ENCODE results near the gene RERE. TPM values are rescaled to one million over a fixed set of nuclear protein-coding genes. Genes with fewer than 3 reads are reported as not detected.

Gene RERE
- total RNA-seq, 1 experiment from 2014 or later: 161 TPM

DNA sequence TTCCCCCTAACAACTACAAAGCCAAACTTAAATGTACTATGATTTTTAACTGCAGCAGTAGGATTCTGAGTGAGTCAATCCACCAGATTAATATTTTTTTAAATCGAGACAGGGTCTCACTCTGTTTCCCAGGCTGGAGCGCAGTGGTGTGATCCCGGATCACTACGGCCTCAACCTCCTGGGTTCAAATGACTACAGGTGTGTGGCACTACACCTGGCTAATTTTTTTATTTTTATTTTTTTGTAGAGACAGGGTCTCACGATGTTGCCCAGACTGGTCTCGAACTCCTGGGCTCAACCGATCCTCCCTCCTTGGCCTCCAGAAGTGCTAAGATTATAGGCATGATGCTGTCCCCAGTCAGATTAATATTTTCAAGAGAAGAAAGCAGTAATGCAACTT lies 411.4 kb downstream of the RERE start:
- ATAC-seq: no peak
- TF ChIP-seq ZNF263 (CRISPR knock-in tag; IDR thresholded peaks at IDR 0.05; ENCODE audit: low read depth): no peak
- TF ChIP-seq, protein P1, sequence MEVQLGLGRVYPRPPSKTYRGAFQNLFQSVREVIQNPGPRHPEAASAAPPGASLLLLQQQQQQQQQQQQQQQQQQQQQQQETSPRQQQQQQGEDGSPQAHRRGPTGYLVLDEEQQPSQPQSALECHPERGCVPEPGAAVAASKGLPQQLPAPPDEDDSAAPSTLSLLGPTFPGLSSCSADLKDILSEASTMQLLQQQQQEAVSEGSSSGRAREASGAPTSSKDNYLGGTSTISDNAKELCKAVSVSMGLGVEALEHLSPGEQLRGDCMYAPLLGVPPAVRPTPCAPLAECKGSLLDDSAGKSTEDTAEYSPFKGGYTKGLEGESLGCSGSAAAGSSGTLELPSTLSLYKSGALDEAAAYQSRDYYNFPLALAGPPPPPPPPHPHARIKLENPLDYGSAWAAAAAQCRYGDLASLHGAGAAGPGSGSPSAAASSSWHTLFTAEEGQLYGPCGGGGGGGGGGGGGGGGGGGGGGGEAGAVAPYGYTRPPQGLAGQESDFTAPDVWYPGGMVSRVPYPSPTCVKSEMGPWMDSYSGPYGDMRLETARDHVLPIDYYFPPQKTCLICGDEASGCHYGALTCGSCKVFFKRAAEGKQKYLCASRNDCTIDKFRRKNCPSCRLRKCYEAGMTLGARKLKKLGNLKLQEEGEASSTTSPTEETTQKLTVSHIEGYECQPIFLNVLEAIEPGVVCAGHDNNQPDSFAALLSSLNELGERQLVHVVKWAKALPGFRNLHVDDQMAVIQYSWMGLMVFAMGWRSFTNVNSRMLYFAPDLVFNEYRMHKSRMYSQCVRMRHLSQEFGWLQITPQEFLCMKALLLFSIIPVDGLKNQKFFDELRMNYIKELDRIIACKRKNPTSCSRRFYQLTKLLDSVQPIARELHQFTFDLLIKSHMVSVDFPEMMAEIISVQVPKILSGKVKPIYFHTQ (CRISPR knock-in tag; IDR thresholded peaks at IDR 0.05): no peak
- TF ChIP-seq ZNF232 (CRISPR knock-in tag; IDR thresholded peaks at IDR 0.05): no peak
- no peak for TF ChIP-seq GTF2I (CRISPR knock-in tag; conservative IDR thresholded peaks at IDR 0.05)
- no peak for TF ChIP-seq ZNF416 (CRISPR knock-in tag; IDR thresholded peaks at IDR 0.05)
- TF ChIP-seq SOX15 (CRISPR knock-in tag; IDR thresholded peaks at IDR 0.05): no peak
- no peak for TF ChIP-seq ZNF121 (CRISPR knock-in tag; IDR thresholded peaks at IDR 0.05)
- TF ChIP-seq ZNF219 (CRISPR knock-in tag; IDR thresholded peaks at IDR 0.05; ENCODE audit: borderline replicate concordance): no peak
- TF ChIP-seq, protein P2, sequence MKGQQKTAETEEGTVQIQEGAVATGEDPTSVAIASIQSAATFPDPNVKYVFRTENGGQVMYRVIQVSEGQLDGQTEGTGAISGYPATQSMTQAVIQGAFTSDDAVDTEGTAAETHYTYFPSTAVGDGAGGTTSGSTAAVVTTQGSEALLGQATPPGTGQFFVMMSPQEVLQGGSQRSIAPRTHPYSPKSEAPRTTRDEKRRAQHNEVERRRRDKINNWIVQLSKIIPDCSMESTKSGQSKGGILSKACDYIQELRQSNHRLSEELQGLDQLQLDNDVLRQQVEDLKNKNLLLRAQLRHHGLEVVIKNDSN (CRISPR knock-in tag; IDR thresholded peaks at IDR 0.05): no peak
- no peak for TF ChIP-seq EMX1 (CRISPR knock-in tag; IDR thresholded peaks at IDR 0.05)
- no peak for TF ChIP-seq OVOL2 (CRISPR knock-in tag; IDR thresholded peaks at IDR 0.05; ENCODE audit: borderline replicate concordance)
- Mint-ChIP-seq H3K36me3 (peaks cover 20% of the 10 kb centered on the region), H3K4me3 (no peak overlapping the region), H3K27me3 (ENCODE audit: low read depth) (no peaks in the 10 kb centered on the region), H3K27ac (peak overlapping the region; percentile 70; the same call in 1 of the 2 replicates), H3K9me3 (no peaks in the 10 kb centered on the region; the same call in 1 of the 2 replicates), H3K4me1 (peaks cover 56% of the 10 kb centered on the region)
- POLR2A ChIA-PET: no interaction called here
- no peak for DNase-seq (ENCODE audit: low spot score)
- CTCF ChIA-PET: no interaction called here

DNA sequence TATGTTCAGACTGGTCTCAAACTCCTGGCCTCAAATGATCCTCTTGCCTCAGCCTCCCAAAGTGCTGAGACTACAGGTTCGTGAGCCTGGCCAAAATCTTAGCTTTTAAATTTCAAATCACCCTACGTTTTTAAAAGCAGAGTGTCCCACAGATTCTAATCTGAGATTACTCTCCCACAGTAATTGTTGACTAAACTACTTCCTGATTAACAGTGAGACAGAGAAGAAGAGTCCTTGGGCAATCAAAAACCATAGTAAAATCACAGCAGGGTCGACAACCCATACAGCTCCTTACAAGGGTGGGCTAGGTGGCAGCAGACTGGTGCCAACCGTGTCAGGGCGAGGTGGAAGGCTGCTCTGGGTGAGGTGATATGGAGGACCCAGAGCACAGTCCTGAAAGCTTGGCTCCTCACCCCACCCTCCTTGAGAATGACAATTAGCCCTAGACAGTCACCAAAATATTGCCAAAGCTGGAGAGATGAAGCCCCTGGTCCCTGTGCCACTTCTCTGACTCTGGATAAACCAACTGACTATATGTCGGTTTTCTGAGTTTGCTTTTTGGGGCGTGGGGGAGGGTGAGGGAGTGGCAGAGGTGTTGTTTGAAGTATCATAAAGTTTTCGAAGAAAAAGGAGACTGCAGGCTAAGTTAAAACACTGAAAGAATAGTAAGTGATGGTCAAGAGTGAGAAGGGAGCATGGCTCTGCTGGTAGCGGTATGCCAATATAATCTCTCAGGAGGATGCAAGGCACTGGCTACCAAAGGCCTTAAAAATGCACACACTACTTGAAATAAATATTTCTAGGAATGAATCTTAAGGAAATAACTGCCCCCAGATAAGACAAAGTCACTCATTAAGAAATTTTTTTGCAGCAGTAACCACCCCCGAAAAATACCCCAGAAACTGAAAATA lies 412.7 kb downstream of the RERE start:
- H3K4me1 Mint-ChIP-seq: peaks cover 43% of the 10 kb centered on the region
- no peaks in the 10 kb centered on the region for H3K27me3 Mint-ChIP-seq (ENCODE audit: low read depth)
- DNase-seq (ENCODE audit: low spot score) (no peak), ATAC-seq (no peak)
- H3K36me3 Mint-ChIP-seq: peaks cover 20% of the 10 kb centered on the region
- POLR2A ChIA-PET: no interaction called here
- H3K9me3 Mint-ChIP-seq: no peaks in the 10 kb centered on the region; the same call in 1 of the 2 replicates
- no peak overlapping the region for H3K4me3 Mint-ChIP-seq
- CTCF ChIA-PET: interaction anchor here (1.3 kb wide), 1 partner anchor 32 kb away, joined by 4 read pairs; no protein-coding TSS in a partner anchor
- peak overlapping the region; percentile 54 for H3K27ac Mint-ChIP-seq
- TF ChIP-seq JUN (CRISPR knock-in tag; IDR thresholded peaks at IDR 0.05): no peak
- no peak for TF ChIP-seq SOX15 (CRISPR knock-in tag; IDR thresholded peaks at IDR 0.05)
- no peak for TF ChIP-seq NFATC4 (CRISPR knock-in tag; IDR thresholded peaks at IDR 0.05)
- TF ChIP-seq SMAD4 (CRISPR knock-in tag; IDR thresholded peaks at IDR 0.05): no peak
- TF ChIP-seq JAZF1 (CRISPR knock-in tag; IDR thresholded peaks at IDR 0.05): no peak
- no peak for TF ChIP-seq ZNF396 (CRISPR knock-in tag; IDR thresholded peaks at IDR 0.05; ENCODE audit: borderline replicate concordance)
- TF ChIP-seq, protein P3, sequence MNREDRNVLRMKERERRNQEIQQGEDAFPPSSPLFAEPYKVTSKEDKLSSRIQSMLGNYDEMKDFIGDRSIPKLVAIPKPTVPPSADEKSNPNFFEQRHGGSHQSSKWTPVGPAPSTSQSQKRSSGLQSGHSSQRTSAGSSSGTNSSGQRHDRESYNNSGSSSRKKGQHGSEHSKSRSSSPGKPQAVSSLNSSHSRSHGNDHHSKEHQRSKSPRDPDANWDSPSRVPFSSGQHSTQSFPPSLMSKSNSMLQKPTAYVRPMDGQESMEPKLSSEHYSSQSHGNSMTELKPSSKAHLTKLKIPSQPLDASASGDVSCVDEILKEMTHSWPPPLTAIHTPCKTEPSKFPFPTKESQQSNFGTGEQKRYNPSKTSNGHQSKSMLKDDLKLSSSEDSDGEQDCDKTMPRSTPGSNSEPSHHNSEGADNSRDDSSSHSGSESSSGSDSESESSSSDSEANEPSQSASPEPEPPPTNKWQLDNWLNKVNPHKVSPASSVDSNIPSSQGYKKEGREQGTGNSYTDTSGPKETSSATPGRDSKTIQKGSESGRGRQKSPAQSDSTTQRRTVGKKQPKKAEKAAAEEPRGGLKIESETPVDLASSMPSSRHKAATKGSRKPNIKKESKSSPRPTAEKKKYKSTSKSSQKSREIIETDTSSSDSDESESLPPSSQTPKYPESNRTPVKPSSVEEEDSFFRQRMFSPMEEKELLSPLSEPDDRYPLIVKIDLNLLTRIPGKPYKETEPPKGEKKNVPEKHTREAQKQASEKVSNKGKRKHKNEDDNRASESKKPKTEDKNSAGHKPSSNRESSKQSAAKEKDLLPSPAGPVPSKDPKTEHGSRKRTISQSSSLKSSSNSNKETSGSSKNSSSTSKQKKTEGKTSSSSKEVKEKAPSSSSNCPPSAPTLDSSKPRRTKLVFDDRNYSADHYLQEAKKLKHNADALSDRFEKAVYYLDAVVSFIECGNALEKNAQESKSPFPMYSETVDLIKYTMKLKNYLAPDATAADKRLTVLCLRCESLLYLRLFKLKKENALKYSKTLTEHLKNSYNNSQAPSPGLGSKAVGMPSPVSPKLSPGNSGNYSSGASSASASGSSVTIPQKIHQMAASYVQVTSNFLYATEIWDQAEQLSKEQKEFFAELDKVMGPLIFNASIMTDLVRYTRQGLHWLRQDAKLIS (CRISPR knock-in tag; IDR thresholded peaks at IDR 0.05; ENCODE audit: borderline replicate concordance): no peak
- TF ChIP-seq, protein P4, sequence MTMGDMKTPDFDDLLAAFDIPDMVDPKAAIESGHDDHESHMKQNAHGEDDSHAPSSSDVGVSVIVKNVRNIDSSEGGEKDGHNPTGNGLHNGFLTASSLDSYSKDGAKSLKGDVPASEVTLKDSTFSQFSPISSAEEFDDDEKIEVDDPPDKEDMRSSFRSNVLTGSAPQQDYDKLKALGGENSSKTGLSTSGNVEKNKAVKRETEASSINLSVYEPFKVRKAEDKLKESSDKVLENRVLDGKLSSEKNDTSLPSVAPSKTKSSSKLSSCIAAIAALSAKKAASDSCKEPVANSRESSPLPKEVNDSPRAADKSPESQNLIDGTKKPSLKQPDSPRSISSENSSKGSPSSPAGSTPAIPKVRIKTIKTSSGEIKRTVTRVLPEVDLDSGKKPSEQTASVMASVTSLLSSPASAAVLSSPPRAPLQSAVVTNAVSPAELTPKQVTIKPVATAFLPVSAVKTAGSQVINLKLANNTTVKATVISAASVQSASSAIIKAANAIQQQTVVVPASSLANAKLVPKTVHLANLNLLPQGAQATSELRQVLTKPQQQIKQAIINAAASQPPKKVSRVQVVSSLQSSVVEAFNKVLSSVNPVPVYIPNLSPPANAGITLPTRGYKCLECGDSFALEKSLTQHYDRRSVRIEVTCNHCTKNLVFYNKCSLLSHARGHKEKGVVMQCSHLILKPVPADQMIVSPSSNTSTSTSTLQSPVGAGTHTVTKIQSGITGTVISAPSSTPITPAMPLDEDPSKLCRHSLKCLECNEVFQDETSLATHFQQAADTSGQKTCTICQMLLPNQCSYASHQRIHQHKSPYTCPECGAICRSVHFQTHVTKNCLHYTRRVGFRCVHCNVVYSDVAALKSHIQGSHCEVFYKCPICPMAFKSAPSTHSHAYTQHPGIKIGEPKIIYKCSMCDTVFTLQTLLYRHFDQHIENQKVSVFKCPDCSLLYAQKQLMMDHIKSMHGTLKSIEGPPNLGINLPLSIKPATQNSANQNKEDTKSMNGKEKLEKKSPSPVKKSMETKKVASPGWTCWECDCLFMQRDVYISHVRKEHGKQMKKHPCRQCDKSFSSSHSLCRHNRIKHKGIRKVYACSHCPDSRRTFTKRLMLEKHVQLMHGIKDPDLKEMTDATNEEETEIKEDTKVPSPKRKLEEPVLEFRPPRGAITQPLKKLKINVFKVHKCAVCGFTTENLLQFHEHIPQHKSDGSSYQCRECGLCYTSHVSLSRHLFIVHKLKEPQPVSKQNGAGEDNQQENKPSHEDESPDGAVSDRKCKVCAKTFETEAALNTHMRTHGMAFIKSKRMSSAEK (CRISPR knock-in tag; IDR thresholded peaks at IDR 0.05; ENCODE audit: borderline replicate concordance): no peak
- TF ChIP-seq ZBTB21 (CRISPR knock-in tag; IDR thresholded peaks at IDR 0.05; ENCODE audit: borderline replicate concordance): no peak
- no peak for TF ChIP-seq MYBL2 (CRISPR knock-in tag; IDR thresholded peaks at IDR 0.05)
- TF ChIP-seq, protein P2 (CRISPR knock-in tag; IDR thresholded peaks at IDR 0.05): no peak
- no peak for TF ChIP-seq KAT7 (CRISPR knock-in tag; IDR thresholded peaks at IDR 0.05; ENCODE audit: borderline replicate concordance)
- TF ChIP-seq, protein P5, sequence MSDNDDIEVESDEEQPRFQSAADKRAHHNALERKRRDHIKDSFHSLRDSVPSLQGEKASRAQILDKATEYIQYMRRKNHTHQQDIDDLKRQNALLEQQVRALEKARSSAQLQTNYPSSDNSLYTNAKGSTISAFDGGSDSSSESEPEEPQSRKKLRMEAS (CRISPR knock-in tag; IDR thresholded peaks at IDR 0.05): no peak

Measured in WTC11 (cell line).